Measurements from ENCODE around the gene ZNF358. TPM values are rescaled to one million over a fixed set of nuclear protein-coding genes. Genes with fewer than 3 reads are reported as not detected.

Gene ZNF358
- total and polyA plus RNA-seq, 4 donors = 12.3 to 96.0 (median 59.6) TPM

GRCh38 chr19:7505288-7505681 lies 10.6 kb upstream of the ZNF358 start:
- WGBS (ENCODE audit: insufficient coverage) = 49% methylated on average over 19 of the region's 19 CpGs
- peaks cover 21% of the 10 kb centered on the region for H3K4me1 ChIP-seq (ENCODE audit: control insufficient read depth, insufficient read depth, low read length)
- no peaks in the 10 kb centered on the region for H3K36me3 ChIP-seq (ENCODE audit: control insufficient read depth, insufficient read depth, low read length)
- H3K27ac ChIP-seq (ENCODE audit: low read depth, low read length) = no peak overlapping the region
- DNase-seq (ENCODE audit: low read depth in 4 of 6, low spot score in 6 of 6) = no peak
- no peaks in the 10 kb centered on the region for H3K9me3 ChIP-seq (ENCODE audit: control insufficient read depth, insufficient read depth, low read length)
- no peak overlapping the region for H3K4me3 ChIP-seq (ENCODE audit: low read depth, low read length)
- H3K27me3 ChIP-seq (ENCODE audit: control insufficient read depth, insufficient read depth, low read length) = no peaks in the 10 kb centered on the region

GRCh38 chr19:7505682-7506384 lies 10.1 kb upstream of the ZNF358 start:
- Histone ChIP-seq H3K36me3 (ENCODE audit: control insufficient read depth, insufficient read depth, low read length) (no peaks in the 10 kb centered on the region), H3K27me3 (ENCODE audit: control insufficient read depth, insufficient read depth, low read length) (no peaks in the 10 kb centered on the region), H3K4me3 (ENCODE audit: low read depth, low read length) (no peak overlapping the region), H3K9me3 (ENCODE audit: control insufficient read depth, insufficient read depth, low read length) (no peaks in the 10 kb centered on the region), H3K4me1 (ENCODE audit: control insufficient read depth, insufficient read depth, low read length) (peaks cover 16% of the 10 kb centered on the region), H3K27ac (ENCODE audit: low read depth, low read length) (no peak overlapping the region)
- DNase-seq (ENCODE audit: low read depth in 4 of 6, low spot score in 6 of 6) = no peak
- WGBS (ENCODE audit: insufficient coverage) = 2% methylated on average over 16 of the region's 33 CpGs

GRCh38 chr19:7506385-7507328 lies 9.2 kb upstream of the ZNF358 start:
- no peaks in the 10 kb centered on the region for H3K9me3 ChIP-seq (ENCODE audit: control insufficient read depth, insufficient read depth, low read length)
- no peak overlapping the region for H3K27ac ChIP-seq (ENCODE audit: low read depth, low read length)
- peak in 2 of 6 donors; percentile 46 to 54 for DNase-seq (ENCODE audit: low read depth in 4 of 6, low spot score in 6 of 6)
- peaks cover 10% of the 10 kb centered on the region for H3K4me1 ChIP-seq (ENCODE audit: control insufficient read depth, insufficient read depth, low read length)
- H3K36me3 ChIP-seq (ENCODE audit: control insufficient read depth, insufficient read depth, low read length) = no peaks in the 10 kb centered on the region
- H3K27me3 ChIP-seq (ENCODE audit: control insufficient read depth, insufficient read depth, low read length) = no peaks in the 10 kb centered on the region
- H3K4me3 ChIP-seq (ENCODE audit: low read depth, low read length) = no peak overlapping the region
- 32% methylated on average over 14 of the region's 20 CpGs for WGBS (ENCODE audit: insufficient coverage)

- Histone ChIP-seq H3K36me3 (ENCODE audit: control insufficient read depth, insufficient read depth, low read length) (no peaks in the 10 kb centered on the region), H3K27me3 (ENCODE audit: control insufficient read depth, insufficient read depth, low read length) (no peaks in the 10 kb centered on the region), H3K27ac (ENCODE audit: low read depth, low read length) (no peak overlapping the region), H3K4me1 (ENCODE audit: control insufficient read depth, insufficient read depth, low read length) (peaks cover 10% of the 10 kb centered on the region), H3K4me3 (ENCODE audit: low read depth, low read length) (no peak overlapping the region), H3K9me3 (ENCODE audit: control insufficient read depth, insufficient read depth, low read length) (no peaks in the 10 kb centered on the region)
- DNase-seq (ENCODE audit: low read depth in 4 of 6, low spot score in 6 of 6) = no peak
- 51% methylated on average over 11 of the region's 11 CpGs for WGBS (ENCODE audit: insufficient coverage)
Observed at GRCh38 chr19:7507884-7508283, 8.0 kb upstream of the ZNF358 start.

GRCh38 chr19:7509625-7510024 lies 6.3 kb upstream of the ZNF358 start:
- Histone ChIP-seq H3K36me3 (ENCODE audit: control insufficient read depth, insufficient read depth, low read length) (no peaks in the 10 kb centered on the region), H3K4me1 (ENCODE audit: control insufficient read depth, insufficient read depth, low read length) (peaks cover 10% of the 10 kb centered on the region), H3K9me3 (ENCODE audit: control insufficient read depth, insufficient read depth, low read length) (no peaks in the 10 kb centered on the region), H3K27me3 (ENCODE audit: control insufficient read depth, insufficient read depth, low read length) (no peaks in the 10 kb centered on the region), H3K4me3 (ENCODE audit: low read depth, low read length) (no peak overlapping the region), H3K27ac (ENCODE audit: low read depth, low read length) (no peak overlapping the region)
- DNase-seq (ENCODE audit: low read depth in 4 of 6, low spot score in 6 of 6) = no peak
- whole genome bisulfite sequencing (ENCODE audit: insufficient coverage) = 45% methylated on average over 3 of the region's 3 CpGs

- Histone ChIP-seq H3K4me1 (ENCODE audit: control insufficient read depth, insufficient read depth, low read length) (peaks cover 18% of the 10 kb centered on the region), H3K27me3 (ENCODE audit: control insufficient read depth, insufficient read depth, low read length) (no peaks in the 10 kb centered on the region), H3K36me3 (ENCODE audit: control insufficient read depth, insufficient read depth, low read length) (no peaks in the 10 kb centered on the region), H3K27ac (ENCODE audit: low read depth, low read length) (no peak overlapping the region), H3K4me3 (ENCODE audit: low read depth, low read length) (no peak overlapping the region), H3K9me3 (ENCODE audit: control insufficient read depth, insufficient read depth, low read length) (no peaks in the 10 kb centered on the region)
- 80% methylated on average over 4 of the region's 6 CpGs for WGBS (ENCODE audit: insufficient coverage)
- DNase-seq (ENCODE audit: low read depth in 4 of 6, low spot score in 6 of 6) = no peak
Observed at GRCh38 chr19:7512400-7512851, 3.5 kb upstream of the ZNF358 start.

- H3K27me3 ChIP-seq (ENCODE audit: control insufficient read depth, insufficient read depth, low read length) = no peaks in the 10 kb centered on the region
- H3K9me3 ChIP-seq (ENCODE audit: control insufficient read depth, insufficient read depth, low read length) = no peaks in the 10 kb centered on the region
- WGBS (ENCODE audit: insufficient coverage) = 92% methylated on average over 2 of the region's 5 CpGs
- H3K36me3 ChIP-seq (ENCODE audit: control insufficient read depth, insufficient read depth, low read length) = peaks cover 9% of the 10 kb centered on the region
- H3K27ac ChIP-seq (ENCODE audit: low read depth, low read length) = no peak overlapping the region
- peaks cover 22% of the 10 kb centered on the region for H3K4me1 ChIP-seq (ENCODE audit: control insufficient read depth, insufficient read depth, low read length)
- H3K4me3 ChIP-seq (ENCODE audit: low read depth, low read length) = no peak overlapping the region
- no peak for DNase-seq (ENCODE audit: low read depth in 4 of 6, low spot score in 6 of 6)
Observed at GRCh38 chr19:7513809-7514642, 1.9 kb upstream of the ZNF358 start.

GRCh38 chr19:7515110-7515644 lies 726 bp upstream of the ZNF358 start:
- no peaks in the 10 kb centered on the region for H3K27me3 ChIP-seq (ENCODE audit: control insufficient read depth, insufficient read depth, low read length)
- H3K4me3 ChIP-seq (ENCODE audit: low read depth, low read length) = peak overlapping the region; percentile 44
- peaks cover 22% of the 10 kb centered on the region for H3K4me1 ChIP-seq (ENCODE audit: control insufficient read depth, insufficient read depth, low read length)
- H3K9me3 ChIP-seq (ENCODE audit: control insufficient read depth, insufficient read depth, low read length) = no peaks in the 10 kb centered on the region
- peaks cover 21% of the 10 kb centered on the region for H3K36me3 ChIP-seq (ENCODE audit: control insufficient read depth, insufficient read depth, low read length)
- peak in 2 of 6 donors; percentile 56 to 82 for DNase-seq (ENCODE audit: low read depth in 4 of 6, low spot score in 6 of 6)
- peak overlapping the region; percentile 71 for H3K27ac ChIP-seq (ENCODE audit: low read depth, low read length)
- WGBS (ENCODE audit: insufficient coverage) = 61% methylated on average over 7 of the region's 13 CpGs

GRCh38 chr19:7516333-7516732 lies 430 bp downstream of the ZNF358 start:
- Histone ChIP-seq H3K36me3 (ENCODE audit: control insufficient read depth, insufficient read depth, low read length) (peaks cover 30% of the 10 kb centered on the region), H3K4me1 (ENCODE audit: control insufficient read depth, insufficient read depth, low read length) (peaks cover 22% of the 10 kb centered on the region), H3K27ac (ENCODE audit: low read depth, low read length) (peak overlapping the region; percentile 69), H3K4me3 (ENCODE audit: low read depth, low read length) (peak overlapping the region; percentile 74), H3K27me3 (ENCODE audit: control insufficient read depth, insufficient read depth, low read length) (no peaks in the 10 kb centered on the region), H3K9me3 (ENCODE audit: control insufficient read depth, insufficient read depth, low read length) (no peaks in the 10 kb centered on the region)
- WGBS (ENCODE audit: insufficient coverage) = 0% methylated on average over 25 of the region's 28 CpGs
- peak in 2 of 6 donors; percentile 19 to 40 for DNase-seq (ENCODE audit: low read depth in 4 of 6, low spot score in 6 of 6)

Measured in spinal cord (tissue), 10 donors.